Esophagus muscularis mucosa (tissue), 4 donors: ENCODE measurements around the gene MYH15. TPM values are rescaled to one million over a fixed set of nuclear protein-coding genes. Genes with fewer than 3 reads are reported as not detected.

ENCODE experiments used
- DNase-seq: peaks from one replicate; pipeline ENCODE4 v3.0.0-alpha.2; 2017; ENCODE audit errors: extremely low spot score
- H3K27ac ChIP-seq, 4 donors: fragments of 200-600 bp; sonication (generic); replicated peaks in 1 of 4; 1 replicate in 3 of 4; 2 replicates in 1 of 4; pipeline ENCODE4 v1.5.1; 2016 to 2019; ENCODE audit warnings: mild to moderate bottlenecking in 1 of 4
- H3K27me3 ChIP-seq, 4 donors: fragments of 200-600 bp; sonication (generic); one replicate each; pipeline versions ENCODE4 v1.5.1 to v1.6.0; 2016 to 2019
- H3K36me3 ChIP-seq, 4 donors: fragments of 200-600 bp; sonication (generic); one replicate each; pipeline ENCODE4 v1.5.1; 2016 to 2019
- H3K4me1 ChIP-seq, 4 donors: fragments of 200-600 bp; sonication (generic); one replicate each; pipeline ENCODE4 v1.5.1; 2016 to 2019
- H3K4me3 ChIP-seq, 4 donors: fragments of 200-600 bp; sonication (generic); 1 replicate in 2 of 4; 2 replicates in 2 of 4; pipeline ENCODE4 v1.5.1; 2016 to 2019; ENCODE audit warnings: mild to moderate bottlenecking in 4 of 4, moderate library complexity in 1 of 4
- H3K9me3 ChIP-seq, 4 donors: fragments of 200-600 bp; sonication (generic); 1 replicate in 3 of 4; 2 replicates in 1 of 4; pipeline ENCODE4 v1.5.1; 2016 to 2019
- CTCF ChIP-seq, 3 experiments: fragments of 200-600 bp in 2 of 3; fragments of 450-650 bp in 1 of 3; sonication (generic) in 2 of 3; IDR thresholded peaks; one replicate each; pipeline ENCODE4 v1.5.1; 2017 to 2019; ENCODE audit warnings: antibody characterized with exemption in 3 of 3, mild to moderate bottlenecking in 2 of 3, moderate library complexity in 1 of 3
- EP300 ChIP-seq: sonication (generic); formaldehyde crosslinking; IDR thresholded peaks from one replicate; pipeline ENCODE4 v1.6.1; 2017; ENCODE audit warnings: antibody characterized with exemption
- POLR2A ChIP-seq: fragments of 450-650 bp; IDR thresholded peaks from one replicate; pipeline ENCODE4 v1.6.1; 2017; ENCODE audit warnings: antibody characterized with exemption, moderate library complexity, mild to moderate bottlenecking, low read depth
- POLR2AphosphoS5 ChIP-seq, 2 donors: sonication (generic); formaldehyde crosslinking; IDR thresholded peaks; one replicate each; pipeline ENCODE4 v1.6.1; 2017; ENCODE audit warnings: antibody characterized with exemption in 2 of 2
- WGBS: methylation state at CpG from one replicate; pipeline ENCODE4 v1.1.5; 2018; 5-methylcytosine and 5-hydroxymethylcytosine counted together
- intact Hi-C: fragments of 100-400 bp; cut with DNase I; formaldehyde crosslinking; loops from one replicate; pipeline ENCODE4 v1.15.1; 2023
- total RNA-seq, 4 donors: library from RNA; depleted of rRNA; stranded (reverse); fragments of >200 nt; gene quantifications; one replicate each; pipeline versions ENCODE4 v1.1.0 to v1.2.1, GENCODE V29; 2016

MYH15 gene
- total RNA-seq, 4 donors from 2014 or later = under 0.01 to 0.34 (median 0.12) TPM

- TF ChIP-seq POLR2A (no peak), POLR2AphosphoS5 (IDR thresholded peaks at IDR 0.05) (no peak), EP300 (no peak), CTCF (IDR thresholded peaks at IDR 0.05) (no peak)
- no peaks in the 10 kb centered on the region for H3K27me3 ChIP-seq
- intact Hi-C loops = no loop called here
- H3K36me3 ChIP-seq = no peaks in the 10 kb centered on the region
- H3K27ac ChIP-seq = no peak overlapping the region
- H3K9me3 ChIP-seq = peaks cover 0 to 21% (median 14%) of the 10 kb centered on the region in 4 donors
- no peak overlapping the region for H3K4me3 ChIP-seq
- H3K4me1 ChIP-seq = no peaks in the 10 kb centered on the region
- no peak for DNase-seq
- WGBS = 88% methylated on average over 1 of the region's 1 CpG
Measured at GRCh38 chr3:108448593-108448992, 61.8 kb downstream of the MYH15 start.

- intact Hi-C loops = no loop called here
- TF ChIP-seq EP300 = no peak
- TF ChIP-seq POLR2A = no peak
- TF ChIP-seq POLR2AphosphoS5 (IDR thresholded peaks at IDR 0.05) = no peak
- TF ChIP-seq CTCF (IDR thresholded peaks at IDR 0.05) = no peak
- no peak overlapping the region for H3K4me3 ChIP-seq
- no peaks in the 10 kb centered on the region for H3K4me1 ChIP-seq
- no peak overlapping the region for H3K27ac ChIP-seq
- no peaks in the 10 kb centered on the region for H3K27me3 ChIP-seq
- WGBS = 89% methylated on average over 3 of the region's 3 CpGs
- H3K9me3 ChIP-seq = peaks cover 0 to 21% (median 14%) of the 10 kb centered on the region in 4 donors
- no peak for DNase-seq
- H3K36me3 ChIP-seq = no peaks in the 10 kb centered on the region
Measured at GRCh38 chr3:108447096-108447847, 63.1 kb downstream of the MYH15 start.

DNA sequence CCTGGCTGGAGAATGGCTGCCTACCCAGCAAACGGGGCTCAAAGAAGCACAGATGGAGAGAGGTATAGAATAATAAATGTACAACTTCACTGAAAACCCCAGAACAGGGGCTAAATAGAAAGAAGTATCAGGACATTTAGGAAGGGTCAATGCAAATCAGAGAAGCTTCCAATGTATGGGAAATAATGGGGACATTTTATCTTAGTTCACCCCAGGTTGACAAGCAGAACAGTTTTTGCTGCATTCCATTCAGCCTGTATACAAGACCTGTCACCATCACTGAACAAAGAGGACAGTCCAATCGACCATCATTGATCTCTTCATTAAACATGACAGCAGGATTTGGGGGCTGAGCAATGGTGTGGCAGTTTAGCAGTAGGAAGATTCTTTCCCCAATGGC lies 68.1 kb downstream of the MYH15 start:
- no peak overlapping the region for H3K27ac ChIP-seq
- WGBS = 76% methylated on average over 2 of the region's 2 CpGs
- H3K27me3 ChIP-seq = no peaks in the 10 kb centered on the region
- peaks cover 0 to 9% (median 0%) of the 10 kb centered on the region in 4 donors for H3K4me1 ChIP-seq
- no peak for DNase-seq
- H3K36me3 ChIP-seq = no peaks in the 10 kb centered on the region
- TF ChIP-seq EP300 (no peak), CTCF (IDR thresholded peaks at IDR 0.05) (no peak), POLR2AphosphoS5 (IDR thresholded peaks at IDR 0.05) (no peak)
- H3K4me3 ChIP-seq = no peak overlapping the region
- H3K9me3 ChIP-seq = peaks cover 0 to 13% (median 10%) of the 10 kb centered on the region in 4 donors
- intact Hi-C loops = no loop called here

DNA sequence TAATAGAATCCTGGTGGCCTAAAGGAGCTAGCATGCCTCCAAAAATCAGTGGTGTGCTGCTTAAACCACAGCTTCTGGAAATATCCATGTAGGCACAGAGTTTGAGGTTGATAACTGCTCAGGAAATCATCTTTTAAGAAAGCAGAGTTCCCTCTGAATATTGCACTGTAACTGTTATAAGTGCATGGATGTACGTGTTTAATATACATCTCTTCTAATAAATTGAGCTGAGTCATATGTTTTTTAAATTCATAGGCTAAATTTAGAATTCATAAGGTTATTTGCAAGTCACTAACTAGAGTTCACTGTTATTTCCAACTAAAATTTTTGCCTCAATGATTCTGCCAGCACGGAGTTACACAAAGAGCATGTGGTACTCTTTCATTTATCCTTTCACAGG lies 68.9 kb downstream of the MYH15 start:
- Histone ChIP-seq H3K27me3 (no peaks in the 10 kb centered on the region), H3K27ac (no peak overlapping the region), H3K36me3 (no peaks in the 10 kb centered on the region), H3K4me3 (no peak overlapping the region), H3K4me1 (peaks cover 0 to 9% (median 0%) of the 10 kb centered on the region in 4 donors), H3K9me3 (peaks cover 0 to 5% (median 3%) of the 10 kb centered on the region in 4 donors)
- WGBS = 45% methylated on average over 2 of the region's 2 CpGs
- no peak for DNase-seq
- intact Hi-C loops = no loop called here
- TF ChIP-seq EP300 = no peak
- TF ChIP-seq POLR2A = no peak
- no peak for TF ChIP-seq POLR2AphosphoS5 (IDR thresholded peaks at IDR 0.05)
- no peak for TF ChIP-seq CTCF (IDR thresholded peaks at IDR 0.05)
